PFSK-1 (cell line): ENCODE measurements around the gene ABCC4.

ENCODE experiments used
- FOXP2 ChIP-seq: optimal IDR thresholded peaks from 2 replicates; pipeline ENCODE3; 2011; ENCODE audit warnings: borderline replicate concordance, control low read depth, inconsistent platforms; ENCODE audit not compliant: insufficient read depth; ENCODE audit errors: extremely low read length, extremely low read depth
- POLR2AphosphoS5 ChIP-seq: IDR thresholded peaks from 2 replicates; pipeline ENCODE4 v1.6.1; 2012; ENCODE audit warnings: low read depth, mild to moderate bottlenecking, control low read depth, low read length, moderate library complexity
- REST ChIP-seq, 2 experiments: IDR thresholded peaks; 2 replicates each; pipeline versions ENCODE4 v1.6.1 to v1.8.0; 2011 to 2012; ENCODE audit warnings: low read depth in 2 of 2, low read length in 2 of 2, control low read depth in 1 of 2, inconsistent platforms in 1 of 2, mild to moderate bottlenecking in 1 of 2, moderate library complexity in 1 of 2; ENCODE audit not compliant: insufficient read depth in 1 of 2
- SIN3A ChIP-seq: IDR thresholded peaks from 2 replicates; pipeline ENCODE4 v1.6.1; 2012; ENCODE audit warnings: mild to moderate bottlenecking, low read length, moderate library complexity, borderline replicate concordance; ENCODE audit not compliant: insufficient read depth
- TAF1 ChIP-seq: IDR thresholded peaks from 2 replicates; pipeline ENCODE4 v1.6.1; 2012; ENCODE audit warnings: low read length, control low read depth, borderline replicate concordance; ENCODE audit not compliant: insufficient read depth

ABCC4 gene

GRCh38 chr13:95099541-95099940 is 201.7 kb downstream of the ABCC4 start:
- TF ChIP-seq POLR2AphosphoS5 (no peak), TAF1 (no peak), REST (IDR thresholded peaks at IDR 0.05; ENCODE audit: insufficient read depth in 1 of 2, low read depth in 2 of 2, low read length in 2 of 2) (no peak), FOXP2 (no peak), SIN3A (no peak)

- TF ChIP-seq FOXP2 (no peak), REST (IDR thresholded peaks at IDR 0.05; ENCODE audit: insufficient read depth in 1 of 2, low read depth in 2 of 2, low read length in 2 of 2) (no peak), SIN3A (no peak)
Measured at GRCh38 chr13:95098916-95099315, 202.3 kb downstream of the ABCC4 start.

GRCh38 chr13:95091755-95092154 is 209.5 kb downstream of the ABCC4 start:
- TF ChIP-seq FOXP2: no peak
- TF ChIP-seq SIN3A: no peak

GRCh38 chr13:95087746-95088305 is 213.4 kb downstream of the ABCC4 start:
- TF ChIP-seq TAF1: no peak
- TF ChIP-seq POLR2AphosphoS5: no peak
- TF ChIP-seq REST (IDR thresholded peaks at IDR 0.05; ENCODE audit: insufficient read depth in 1 of 2, low read depth in 2 of 2, low read length in 2 of 2): no peak
- TF ChIP-seq FOXP2: no peak
- TF ChIP-seq SIN3A: no peak

GRCh38 chr13:95086761-95087160 is 214.5 kb downstream of the ABCC4 start:
- TF ChIP-seq REST (IDR thresholded peaks at IDR 0.05; ENCODE audit: insufficient read depth in 1 of 2, low read depth in 2 of 2, low read length in 2 of 2) (no peak), POLR2AphosphoS5 (no peak), FOXP2 (no peak), SIN3A (no peak)
